GM21723 (cell line): ENCODE results near the gene ARTN.

Experiments
- ATAC-seq: cut with Tn5 transposase; IDR thresholded peaks from one replicate; pipeline ENCODE4 v1.9.1; 2021; ENCODE audit warnings: mild to moderate bottlenecking, moderate library complexity; ENCODE audit not compliant: unreplicated experiment

ARTN gene

DNA sequence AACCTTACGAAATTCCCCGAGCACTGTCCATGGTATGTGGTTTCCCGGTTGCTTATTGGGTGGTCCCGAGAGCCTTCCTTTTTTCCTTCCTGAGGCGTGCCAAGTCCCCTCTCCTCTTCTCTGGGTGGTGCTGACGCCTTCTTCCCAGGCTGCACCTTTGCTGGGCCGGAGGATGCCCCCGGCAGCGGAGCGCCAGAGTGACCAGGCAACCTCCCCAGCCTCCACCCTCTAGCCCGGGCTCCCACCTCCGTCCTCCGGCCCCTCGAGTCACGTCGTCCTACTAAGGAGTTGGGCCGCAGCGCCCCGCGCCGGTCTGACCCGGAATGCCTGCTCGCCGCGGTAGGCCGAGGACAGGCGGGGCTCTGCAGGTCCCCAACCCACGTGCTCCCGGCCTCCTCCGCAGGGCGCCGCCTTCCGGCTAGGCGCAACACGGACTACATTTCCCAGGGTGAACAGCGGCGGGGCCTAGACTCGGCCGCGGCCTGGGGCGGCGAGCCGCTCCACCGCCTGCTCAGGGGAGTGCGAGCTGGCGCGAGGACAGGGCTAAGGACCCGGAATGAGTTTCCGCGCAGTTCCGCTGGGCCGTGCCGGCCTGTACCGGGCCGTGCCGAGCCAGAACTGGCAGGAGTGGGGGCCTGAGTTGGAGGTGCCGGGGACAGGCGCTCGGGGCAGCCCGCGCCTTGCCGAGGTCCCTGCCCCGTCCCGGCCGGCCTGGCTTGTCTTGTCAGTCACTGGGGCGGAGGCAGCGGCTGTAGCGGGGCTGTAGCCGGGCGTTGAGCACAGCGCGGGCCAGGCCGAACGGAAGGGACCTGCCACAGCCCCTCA lies 12.8 kb downstream of the ARTN start, which contains the start of gene IPO13:
IPO13 (plus strand) TSS at position 715 of the 825 bp plus-strand sequence. CDS start 651 bp downstream, outside the sequence.
- ATAC-seq: peak; percentile 95

DNA sequence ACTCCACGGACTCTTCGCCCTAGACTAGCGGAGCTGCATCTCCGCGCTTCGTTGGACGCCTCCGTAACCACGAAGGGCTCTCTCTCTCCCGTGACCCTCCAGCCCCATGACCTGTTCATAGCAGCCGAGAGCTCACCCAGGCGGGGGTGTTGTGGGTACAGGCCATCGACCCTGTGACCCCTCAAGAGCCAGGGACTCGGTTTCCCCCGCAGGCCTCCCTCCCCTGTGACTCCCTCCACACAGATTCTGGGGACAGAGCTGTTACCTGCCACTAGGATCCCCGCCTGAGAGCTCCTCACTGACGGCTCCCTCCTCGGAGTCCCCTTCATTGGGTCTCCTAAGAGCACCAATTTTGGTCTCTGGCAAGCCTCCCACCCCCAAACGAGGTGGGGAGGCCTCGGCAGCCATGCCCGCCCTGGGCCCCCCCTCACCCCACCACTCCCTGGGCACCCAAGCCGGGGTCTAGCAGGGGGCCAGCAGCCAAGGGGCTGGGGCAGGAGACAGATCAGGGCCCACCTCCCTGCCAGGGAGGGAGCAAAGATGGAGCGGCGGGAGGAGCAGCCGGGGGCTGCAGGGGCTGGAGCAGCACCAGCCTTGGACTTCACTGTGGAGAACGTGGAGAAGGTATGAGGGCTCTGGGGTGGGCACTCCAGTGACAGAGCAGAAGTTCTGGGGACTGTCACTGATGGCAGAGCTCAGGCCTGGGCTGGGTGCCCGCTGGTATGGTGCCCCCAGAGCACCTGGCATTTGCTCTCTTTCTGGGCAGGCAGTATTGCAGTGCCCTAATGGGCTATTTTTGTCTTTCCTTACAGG lies 13.7 kb downstream of the ARTN start:
- ATAC-seq: peak; percentile 3

DNA sequence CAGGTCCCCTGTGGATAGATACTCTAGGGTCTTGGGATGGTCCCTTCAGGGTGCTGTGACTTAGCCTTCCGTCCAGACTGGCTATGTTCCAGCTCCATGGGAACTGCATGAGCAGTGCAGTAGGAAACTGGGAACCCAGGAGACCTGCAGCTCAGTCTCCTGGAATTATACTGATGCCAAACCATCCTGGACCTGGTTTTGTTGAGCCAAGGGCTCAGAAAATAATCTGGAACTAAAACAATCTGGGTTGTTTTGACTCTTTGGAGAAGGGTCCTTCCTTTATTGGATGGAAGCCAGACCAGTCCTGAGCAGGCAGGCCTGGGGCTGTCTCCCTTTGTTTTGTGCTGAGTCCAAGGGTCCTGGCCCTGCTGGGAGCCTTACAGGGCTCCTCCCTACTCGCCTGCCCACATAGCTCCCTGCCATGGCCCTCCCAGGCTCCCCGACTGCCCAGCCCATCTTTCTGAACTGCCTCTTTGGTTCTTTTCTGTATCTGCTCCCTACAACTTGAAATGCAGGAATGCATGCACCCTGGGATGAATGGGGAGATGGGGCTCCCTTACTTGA lies 14.4 kb downstream of the ARTN start:
- no peak for ATAC-seq

DNA sequence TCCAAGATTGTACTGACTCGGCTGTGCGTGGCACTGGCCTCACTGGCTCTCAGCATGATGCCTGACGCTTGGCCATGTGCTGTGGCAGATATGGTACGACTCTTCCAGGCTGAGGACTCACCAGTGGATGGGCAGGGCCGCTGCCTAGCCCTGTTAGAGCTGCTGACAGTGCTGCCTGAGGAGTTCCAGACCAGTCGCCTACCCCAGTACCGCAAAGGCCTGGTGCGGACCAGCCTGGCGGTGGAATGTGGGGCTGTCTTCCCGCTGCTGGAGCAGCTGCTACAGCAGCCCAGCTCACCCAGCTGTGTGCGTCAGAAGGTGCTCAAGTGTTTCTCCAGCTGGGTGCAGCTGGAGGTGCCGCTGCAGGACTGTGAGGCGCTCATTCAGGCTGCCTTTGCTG lies 16.1 kb downstream of the ARTN start:
- ATAC-seq: no peak

DNA sequence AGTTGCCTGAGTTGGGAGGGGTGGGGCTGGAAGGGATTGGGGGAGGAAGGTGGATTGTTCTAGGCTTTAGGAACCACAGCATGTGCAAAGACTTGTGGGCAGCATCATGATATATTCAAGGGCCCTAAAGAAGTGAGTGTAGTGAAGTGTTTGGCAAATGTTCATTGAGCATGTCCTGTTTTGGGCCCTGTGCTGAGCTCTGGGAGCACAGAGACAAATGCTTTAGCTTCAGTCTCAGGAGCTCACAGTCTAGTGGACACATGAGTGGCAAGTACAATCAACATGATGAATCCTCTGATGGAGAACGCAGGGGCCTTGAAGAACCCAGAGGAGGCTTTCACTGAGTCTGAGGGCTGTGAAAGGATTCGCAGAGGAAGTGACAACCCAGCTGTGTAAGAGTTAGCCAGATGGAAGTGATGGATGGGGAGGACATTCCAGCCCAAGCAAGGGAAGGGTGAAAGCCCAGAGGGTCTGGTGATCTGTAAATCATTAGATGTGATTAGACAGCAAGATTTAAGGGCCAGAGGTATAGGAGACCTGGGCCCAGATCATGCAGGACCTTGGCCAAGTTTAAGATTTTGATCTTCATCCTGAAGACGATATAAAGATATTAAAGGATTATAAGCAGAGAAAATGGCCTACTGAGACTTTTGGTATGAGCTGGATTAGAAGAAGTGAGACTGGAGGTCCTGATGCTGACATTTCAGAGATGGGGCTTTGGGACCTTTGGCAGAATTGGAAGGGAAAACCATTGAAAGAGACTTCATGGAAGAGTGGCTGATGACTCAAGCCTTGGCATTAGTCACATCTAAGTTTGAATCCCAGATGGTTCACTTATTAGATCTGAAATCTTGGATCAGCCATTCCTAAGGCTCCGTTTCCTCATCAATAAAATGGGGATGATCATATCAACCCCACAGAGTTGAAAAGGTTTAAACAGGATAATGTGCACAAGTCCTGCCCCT lies 17.7 kb downstream of the ARTN start:
- ATAC-seq: no peak

DNA sequence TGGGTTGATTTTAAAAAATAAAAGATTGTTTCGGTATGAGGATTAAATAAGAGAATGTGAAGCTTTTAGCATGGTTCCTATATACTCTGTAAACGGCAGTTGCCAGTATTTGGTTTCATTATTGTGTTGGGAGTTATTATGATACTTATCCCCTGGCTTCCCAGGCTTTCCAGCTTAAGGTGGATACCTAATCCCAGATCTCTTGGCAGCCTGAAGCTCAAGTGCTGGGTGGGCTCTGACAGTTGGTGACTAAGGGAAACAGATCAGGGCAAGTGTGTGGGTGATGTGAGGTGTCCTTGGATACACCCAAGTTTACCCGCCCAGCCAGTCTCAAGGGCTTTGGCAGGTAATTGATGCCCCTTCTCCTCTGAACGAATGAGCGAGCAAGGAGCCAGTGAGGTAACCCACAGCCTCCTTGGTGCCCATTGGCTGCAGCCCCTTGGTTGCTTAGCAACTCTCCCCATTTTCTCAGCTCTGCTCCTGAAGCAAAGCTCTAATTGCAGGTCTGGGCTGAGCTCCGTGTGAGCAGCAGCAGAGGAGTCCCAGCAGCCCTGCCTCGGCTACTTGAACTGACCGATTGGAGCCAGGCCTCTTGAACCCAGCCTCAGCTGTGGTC lies 19.2 kb downstream of the ARTN start:
- no peak for ATAC-seq

DNA sequence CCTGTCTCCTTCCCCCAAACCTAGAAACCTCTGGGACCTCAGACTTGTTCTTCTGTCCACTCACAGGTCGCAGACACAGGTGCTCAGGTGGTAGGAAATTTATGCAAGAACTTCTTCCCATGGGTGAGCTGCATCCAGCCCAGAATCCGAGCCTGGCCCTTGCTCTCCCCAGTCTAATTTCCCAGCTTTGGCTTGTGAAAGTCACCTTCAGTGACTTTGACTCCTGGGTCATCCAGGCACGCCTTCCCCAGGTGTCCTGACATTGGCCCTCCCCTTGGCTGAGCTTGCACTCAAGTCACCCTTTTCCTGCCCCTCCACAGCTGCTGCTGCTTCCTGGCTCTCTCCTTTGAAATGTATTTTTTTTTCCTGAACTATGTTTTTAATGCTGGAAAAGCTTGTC lies 19.8 kb downstream of the ARTN start:
- no peak for ATAC-seq

DNA sequence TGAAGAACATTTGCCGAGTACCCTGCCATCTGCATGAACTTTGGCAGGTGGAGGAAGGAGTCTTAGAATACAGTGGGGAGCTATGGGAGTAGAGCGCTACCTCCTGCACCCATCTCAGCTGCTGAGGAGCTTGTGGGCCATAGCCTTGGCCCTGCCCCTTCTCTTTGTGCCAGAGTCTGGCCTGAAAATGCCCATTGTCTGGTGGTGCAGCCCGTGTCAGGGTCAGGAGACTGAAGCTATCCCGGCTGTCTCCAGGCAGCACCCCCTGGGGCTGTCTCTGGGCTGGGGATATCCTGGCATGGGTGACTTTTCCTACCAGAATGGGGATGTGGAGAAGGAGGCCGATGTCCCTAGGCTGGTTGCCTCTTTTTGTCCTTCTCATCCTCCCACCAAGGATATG lies 20.4 kb downstream of the ARTN start:
- no peak for ATAC-seq

DNA sequence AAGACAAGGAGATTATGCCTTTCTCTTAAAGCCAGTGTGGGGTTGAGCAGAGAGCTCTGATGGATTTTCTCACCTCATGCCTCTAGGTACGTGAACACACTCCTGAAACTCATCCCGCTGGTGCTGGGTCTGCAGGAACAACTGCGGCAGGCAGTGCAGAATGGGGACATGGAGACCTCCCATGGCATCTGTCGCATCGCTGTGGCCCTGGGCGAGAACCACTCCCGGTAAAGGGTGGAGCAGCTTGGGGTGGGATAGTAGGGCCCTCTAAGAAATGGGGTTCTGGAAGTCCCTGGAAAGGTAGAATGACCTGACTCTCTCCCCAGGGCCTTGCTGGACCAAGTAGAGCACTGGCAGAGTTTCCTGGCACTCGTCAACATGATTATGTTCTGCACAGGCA lies 22.6 kb downstream of the ARTN start:
- no peak for ATAC-seq

DNA sequence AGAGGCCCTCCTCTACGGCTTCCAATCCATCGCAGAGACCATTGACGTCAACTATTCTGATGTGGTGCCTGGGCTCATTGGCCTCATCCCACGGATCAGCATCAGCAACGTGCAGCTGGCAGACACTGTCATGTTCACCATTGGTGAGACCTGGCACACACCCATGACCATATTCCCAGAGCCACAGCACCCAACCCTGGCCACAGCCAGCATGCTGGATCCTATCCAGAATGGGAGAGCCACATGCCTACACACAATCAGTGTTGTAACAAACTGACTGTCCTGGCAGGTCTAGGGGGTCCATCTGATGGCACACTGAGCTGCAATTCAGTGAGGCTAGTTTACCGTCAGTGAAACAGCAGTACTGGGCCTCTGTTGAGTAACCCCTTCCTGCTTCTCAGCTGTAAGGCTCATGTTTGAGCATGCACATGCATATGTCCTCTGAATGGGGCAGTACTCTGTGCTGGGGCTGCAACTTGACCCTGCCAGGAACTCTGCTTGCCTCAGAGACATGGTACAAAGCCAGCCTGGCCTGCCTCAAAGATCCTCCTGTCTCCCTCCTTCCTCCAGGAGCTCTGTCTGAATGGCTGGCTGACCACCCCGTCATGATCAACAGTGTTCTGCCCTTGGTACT lies 23.9 kb downstream of the ARTN start:
- ATAC-seq: no peak

DNA sequence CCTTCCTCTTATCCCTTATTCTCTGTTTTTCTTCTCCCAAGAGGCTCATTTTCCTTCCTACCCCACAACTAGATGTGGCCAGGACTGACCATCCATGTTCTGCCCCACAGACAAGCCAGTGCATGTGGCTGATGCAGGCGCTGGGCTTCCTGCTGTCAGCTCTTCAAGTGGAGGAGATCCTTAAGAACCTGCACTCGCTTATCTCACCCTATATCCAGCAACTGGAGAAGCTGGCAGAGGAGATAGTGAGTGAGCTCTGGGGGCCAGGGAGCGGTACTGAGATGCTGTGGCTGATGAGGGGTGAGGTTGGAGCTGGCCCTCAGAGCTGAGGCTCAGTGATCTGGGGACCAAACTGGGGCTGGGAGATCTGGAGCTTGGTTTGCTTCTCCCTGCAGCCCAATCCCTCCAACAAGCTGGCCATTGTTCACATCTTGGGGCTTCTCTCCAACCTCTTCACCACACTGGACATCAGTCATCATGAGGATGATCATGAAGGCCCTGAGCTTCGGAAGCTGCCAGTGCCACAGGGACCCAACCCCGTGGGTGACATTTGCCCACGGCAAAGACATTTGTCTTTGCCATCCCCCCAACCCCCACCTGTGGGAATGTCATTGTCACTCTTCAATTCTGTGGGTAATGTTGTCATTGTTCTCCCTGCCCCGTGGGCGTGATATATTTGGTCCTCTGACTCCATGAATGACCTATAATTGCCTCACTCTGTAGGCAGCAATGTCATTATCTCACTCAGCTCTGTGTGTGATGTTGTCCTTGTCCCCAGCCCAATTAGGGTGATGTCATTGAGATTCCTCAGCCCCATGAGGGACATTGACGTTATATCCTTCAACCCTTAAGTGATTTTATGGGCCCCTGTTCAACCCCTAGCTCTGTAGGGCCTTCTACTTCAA lies 25.0 kb downstream of the ARTN start:
- ATAC-seq: no peak

DNA sequence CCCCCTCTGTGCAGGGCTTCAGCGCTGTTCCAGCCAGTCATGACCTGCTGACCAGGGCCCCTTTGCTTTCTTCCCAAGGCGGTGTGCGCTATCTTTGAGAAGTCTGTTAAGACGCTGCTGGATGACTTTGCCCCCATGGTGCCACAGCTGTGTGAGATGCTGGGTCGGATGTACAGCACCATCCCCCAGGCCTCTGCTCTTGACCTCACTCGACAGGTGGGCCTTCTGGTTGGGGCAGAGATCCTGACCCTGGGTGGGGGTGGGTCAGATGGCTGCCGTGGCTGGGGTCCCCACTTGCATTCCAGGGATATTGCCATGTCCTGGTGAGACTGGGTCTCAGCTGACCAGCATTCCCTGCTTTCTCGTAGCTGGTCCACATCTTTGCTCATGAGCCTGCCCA lies 27.2 kb downstream of the ARTN start:
- ATAC-seq: no peak

DNA sequence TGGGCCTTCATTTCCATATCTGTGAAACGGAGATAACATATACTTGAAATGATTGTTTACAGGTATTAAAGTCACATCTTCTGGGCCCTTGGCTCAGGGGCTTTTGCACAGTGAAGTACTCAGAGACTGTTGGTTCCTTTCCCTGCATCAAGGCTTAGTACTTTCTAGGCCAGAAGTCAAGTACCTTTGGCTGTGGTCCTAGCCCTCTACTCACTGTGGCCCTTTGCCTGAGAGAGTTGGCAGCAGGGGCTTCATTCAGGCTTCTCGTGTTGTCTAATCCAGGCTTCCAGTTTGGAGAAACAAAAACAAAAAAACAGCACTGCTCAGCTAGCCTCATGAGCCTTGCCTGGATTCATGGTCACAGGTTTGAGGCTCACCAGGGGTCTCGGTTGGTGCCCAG lies 28.1 kb downstream of the ARTN start:
- ATAC-seq: no peak

DNA sequence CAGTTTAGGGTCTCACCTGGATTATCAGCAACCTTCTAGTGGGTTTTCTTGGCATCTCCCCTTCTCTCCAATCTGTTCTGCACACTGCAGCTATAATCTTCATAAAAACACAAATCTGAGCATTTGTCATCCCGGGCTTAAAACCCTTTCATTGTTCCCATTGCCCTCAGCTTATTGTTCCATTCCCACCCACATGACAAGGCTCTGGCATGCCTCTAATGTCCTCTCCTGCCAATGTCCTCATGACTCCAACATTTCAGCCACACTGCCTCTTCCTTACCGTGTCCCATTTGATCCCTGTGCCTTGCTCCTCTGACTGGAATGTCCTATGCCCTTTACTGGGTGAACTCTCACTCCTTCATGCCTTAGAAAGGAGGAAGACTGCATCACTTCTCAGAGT lies 28.7 kb downstream of the ARTN start:
- no peak for ATAC-seq

DNA sequence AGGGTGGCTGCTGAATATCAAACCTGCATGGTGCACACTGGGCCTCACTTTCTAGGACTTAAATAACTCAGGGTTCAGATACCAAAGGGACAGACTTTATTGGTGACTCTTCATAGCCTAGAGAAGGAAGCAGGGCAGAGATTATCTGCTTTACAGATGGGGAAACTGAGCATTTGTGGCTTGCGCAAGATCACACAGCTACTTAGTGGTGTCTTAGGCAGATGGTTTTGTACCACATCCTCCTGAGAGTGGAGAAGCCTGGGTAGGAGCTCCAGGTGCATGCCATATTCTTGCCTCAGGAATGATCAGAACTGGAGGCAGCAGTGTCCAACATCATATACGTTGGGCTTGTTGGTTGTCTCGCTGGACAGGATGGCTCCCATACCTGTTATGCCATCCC lies 29.4 kb downstream of the ARTN start:
- ATAC-seq: no peak

DNA sequence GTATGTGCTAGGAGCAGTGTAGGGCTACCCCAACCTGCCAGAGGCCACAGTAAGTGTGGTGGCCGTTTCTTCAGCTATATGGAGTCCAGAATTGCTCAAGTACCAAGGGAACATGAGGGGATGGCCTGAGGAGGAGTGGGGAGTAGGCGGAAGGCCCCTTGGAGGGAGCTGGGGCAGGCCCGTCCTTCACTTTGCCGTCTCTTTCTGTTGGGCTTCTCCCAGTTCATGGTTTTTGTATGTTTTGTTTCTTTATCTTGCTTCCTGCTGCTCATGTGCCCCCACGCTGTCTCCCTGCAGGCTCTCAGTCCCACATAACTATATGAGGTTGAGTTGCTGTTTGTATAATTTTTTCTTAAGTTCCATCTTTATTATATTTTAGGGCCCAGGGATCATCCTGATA lies 30.3 kb downstream of the ARTN start:
- ATAC-seq: no peak

DNA sequence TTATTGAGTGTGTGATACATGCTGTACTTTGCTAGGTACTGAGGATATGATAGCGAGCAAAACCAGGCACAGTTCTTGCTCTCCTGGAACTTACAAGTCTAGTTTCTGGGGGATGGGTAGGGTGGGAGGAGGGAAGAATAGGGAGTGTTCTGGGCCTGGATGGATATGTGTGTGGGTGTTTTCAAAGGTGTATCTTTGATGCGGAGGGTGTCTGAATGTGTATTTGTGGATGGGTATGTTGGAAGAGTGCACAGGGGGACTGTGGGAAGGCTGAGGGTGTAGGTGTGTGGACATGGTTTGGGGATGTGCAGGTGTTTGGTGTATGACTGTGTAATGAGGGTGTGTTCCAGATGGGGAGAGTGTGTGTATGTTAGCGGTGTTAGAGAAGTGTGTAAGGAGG lies 31.7 kb downstream of the ARTN start:
- no peak for ATAC-seq

DNA sequence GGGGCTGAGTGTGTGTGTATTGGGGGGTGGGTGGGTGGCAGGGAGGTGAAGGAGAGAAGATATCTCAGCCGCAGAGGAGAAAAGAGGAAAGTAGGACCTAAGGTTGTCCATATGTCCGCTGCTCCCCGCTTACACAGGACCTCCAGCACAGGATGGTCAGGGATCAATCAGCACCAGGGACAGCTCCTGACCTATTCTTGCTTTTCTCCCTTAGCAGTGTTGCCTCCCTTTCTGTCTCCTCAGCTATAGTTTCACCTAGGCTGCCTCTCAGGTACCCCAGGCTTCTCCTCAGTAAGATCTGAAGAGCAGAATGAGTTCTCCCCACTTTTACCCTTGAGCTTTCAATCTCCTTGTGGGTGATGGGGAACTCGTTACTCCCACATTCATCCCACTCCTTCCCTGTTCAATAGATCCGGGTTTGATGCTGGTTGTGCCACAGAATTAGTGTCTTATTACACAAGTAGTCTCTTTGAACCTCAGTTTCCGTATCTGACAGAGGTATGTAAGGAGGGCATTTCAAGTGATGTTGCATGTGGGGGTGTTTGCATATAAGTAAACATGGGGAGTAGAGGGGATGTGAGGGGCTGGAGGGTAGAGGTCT lies 34.8 kb downstream of the ARTN start:
- ATAC-seq: no peak

DNA sequence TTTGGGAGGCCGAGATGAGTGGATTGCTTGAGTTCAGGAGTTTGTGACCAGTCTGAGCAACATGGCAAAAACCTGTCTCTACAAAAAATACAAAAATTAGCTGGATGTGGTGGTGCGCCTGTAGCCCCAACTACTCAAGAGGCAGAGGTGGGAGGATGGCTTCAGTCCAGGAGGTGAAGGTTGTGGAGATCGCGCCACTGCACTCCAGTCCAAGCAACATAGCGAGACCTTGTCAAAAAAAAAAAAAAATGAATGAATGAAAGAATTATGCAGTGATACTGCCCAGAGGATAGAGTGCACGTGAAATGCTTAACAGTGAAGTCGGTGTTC lies 35.8 kb downstream of the ARTN start:
- ATAC-seq: no peak
